ENCODE results near the gene MRPL34.

DNA sequence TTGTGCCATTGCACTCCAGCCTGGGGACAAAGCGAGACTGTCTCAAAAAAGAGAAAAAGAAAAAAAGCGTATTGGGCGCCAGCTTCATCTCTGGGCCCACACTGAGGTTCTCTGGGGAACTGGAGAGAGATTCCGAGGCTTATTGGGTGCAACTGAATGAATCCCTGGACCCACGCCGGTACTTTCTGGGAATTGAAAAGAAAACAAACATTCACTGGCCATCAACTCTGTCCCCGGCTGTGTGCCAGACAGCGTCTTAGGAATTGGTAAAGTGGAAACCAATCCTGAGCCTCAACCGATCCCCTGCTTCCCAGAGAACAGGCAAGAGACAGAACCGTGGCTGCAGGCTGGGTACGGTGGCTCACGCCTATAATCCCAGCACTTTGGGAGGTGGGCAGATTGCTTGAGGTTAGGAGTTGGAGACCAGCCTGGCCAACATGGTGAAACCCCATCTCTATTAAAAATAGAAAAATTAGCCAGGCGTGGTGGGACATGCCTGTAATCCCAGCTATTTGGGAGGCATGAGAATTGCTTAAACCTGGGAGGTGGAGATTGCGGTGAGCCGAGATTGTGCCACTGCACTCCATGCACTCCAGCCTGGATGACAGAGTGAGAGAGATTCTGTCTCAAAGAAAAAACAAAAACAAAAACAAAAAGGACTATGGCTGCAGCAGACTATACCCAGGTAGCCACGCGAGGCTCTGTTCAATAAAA, 20.4 kb downstream of the MRPL34 start:
- TF ChIP-seq, protein P1, sequence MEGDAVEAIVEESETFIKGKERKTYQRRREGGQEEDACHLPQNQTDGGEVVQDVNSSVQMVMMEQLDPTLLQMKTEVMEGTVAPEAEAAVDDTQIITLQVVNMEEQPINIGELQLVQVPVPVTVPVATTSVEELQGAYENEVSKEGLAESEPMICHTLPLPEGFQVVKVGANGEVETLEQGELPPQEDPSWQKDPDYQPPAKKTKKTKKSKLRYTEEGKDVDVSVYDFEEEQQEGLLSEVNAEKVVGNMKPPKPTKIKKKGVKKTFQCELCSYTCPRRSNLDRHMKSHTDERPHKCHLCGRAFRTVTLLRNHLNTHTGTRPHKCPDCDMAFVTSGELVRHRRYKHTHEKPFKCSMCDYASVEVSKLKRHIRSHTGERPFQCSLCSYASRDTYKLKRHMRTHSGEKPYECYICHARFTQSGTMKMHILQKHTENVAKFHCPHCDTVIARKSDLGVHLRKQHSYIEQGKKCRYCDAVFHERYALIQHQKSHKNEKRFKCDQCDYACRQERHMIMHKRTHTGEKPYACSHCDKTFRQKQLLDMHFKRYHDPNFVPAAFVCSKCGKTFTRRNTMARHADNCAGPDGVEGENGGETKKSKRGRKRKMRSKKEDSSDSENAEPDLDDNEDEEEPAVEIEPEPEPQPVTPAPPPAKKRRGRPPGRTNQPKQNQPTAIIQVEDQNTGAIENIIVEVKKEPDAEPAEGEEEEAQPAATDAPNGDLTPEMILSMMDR (IDR thresholded peaks at IDR 0.05) = no peak
- TF ChIP-seq POLR2A (IDR thresholded peaks at IDR 0.05) (no peak), EP300 (IDR thresholded peaks at IDR 0.05) (no peak), POLR2AphosphoS5 (IDR thresholded peaks at IDR 0.05) (no peak)
